Epithelial cell of proximal tubule (primary cell): Measurements from ENCODE around the gene FBXL19. TPM values are rescaled to one million over a fixed set of nuclear protein-coding genes. Genes with fewer than 3 reads are reported as not detected.
"Not testable (repeated sequence)": the region's sequence is repeated elsewhere in the genome, so short reads cannot be mapped to it uniquely, and the experiment has no call there.

Experiments used
- DNase-seq: peaks from one replicate; pipeline ENCODE4 v3.0.0-alpha.2; 2011; ENCODE audit warnings: low read depth
- H3K4me3 ChIP-seq: 2 replicates; pipeline ENCODE4 v1.5.1; 2011; ENCODE audit warnings: low read depth, mild to moderate bottlenecking, low read length
- total RNA-seq: library from RNA; depleted of rRNA; stranded (reverse); fragments of >200 nt; gene quantifications from 2 replicates; pipeline ENCODE4 v1.2.3, GENCODE V29; 2015
- TF ChIP-seq, protein P1 (sequence below): conservative IDR thresholded peaks from 2 replicates; pipeline ENCODE4 v1.5.1; 2012; ENCODE audit warnings: low read depth, mild to moderate bottlenecking, low read length

FBXL19 gene
- total RNA-seq, 1 donor from 2014 or later, result 65.3 TPM

DNA sequence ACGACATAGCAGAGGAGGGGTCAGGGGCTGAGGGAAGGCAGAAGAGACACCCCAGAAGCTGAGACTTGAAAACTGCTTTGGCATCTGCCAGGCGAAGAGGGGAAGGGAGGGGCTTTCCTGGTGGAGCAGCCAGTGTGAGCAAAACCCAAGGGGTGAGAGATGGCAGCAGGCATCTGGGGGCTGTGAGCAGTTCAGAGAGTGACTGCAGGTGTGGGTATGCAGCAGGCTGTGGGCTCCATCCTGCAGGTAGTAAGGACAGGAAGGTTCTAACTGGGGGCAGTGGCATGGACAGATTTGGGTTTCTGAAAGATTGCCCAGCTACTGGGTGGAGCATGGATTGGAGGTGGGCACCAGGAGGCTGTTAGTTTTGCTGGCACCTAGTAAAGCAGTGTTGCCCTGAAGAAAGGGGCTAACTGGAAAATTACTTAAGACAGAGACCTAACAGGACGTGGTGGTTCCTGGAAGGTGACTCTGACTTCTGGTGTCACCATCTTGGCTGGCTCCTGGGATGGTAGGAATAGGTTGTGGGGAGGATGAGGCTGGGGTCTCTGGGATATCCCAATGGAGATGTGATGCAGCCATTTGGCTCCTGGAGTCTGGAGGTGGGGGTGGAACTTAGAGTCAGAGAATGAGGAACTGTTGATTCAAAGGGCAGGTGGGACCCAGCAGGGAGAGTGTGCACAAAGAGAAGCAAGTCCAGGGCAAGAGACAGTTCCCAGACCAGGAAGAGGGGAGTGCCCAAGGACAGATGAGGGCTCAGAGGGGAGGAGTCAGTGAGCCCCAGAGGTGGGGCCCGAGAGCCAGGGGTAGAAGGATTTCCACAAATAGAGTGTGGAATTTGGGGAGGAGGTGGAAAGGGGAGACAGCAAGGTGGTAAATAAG, 40.7 kb upstream of the FBXL19 start:
- no peak for DNase-seq
- no peak overlapping the region for H3K4me3 ChIP-seq
- TF ChIP-seq, protein P1, sequence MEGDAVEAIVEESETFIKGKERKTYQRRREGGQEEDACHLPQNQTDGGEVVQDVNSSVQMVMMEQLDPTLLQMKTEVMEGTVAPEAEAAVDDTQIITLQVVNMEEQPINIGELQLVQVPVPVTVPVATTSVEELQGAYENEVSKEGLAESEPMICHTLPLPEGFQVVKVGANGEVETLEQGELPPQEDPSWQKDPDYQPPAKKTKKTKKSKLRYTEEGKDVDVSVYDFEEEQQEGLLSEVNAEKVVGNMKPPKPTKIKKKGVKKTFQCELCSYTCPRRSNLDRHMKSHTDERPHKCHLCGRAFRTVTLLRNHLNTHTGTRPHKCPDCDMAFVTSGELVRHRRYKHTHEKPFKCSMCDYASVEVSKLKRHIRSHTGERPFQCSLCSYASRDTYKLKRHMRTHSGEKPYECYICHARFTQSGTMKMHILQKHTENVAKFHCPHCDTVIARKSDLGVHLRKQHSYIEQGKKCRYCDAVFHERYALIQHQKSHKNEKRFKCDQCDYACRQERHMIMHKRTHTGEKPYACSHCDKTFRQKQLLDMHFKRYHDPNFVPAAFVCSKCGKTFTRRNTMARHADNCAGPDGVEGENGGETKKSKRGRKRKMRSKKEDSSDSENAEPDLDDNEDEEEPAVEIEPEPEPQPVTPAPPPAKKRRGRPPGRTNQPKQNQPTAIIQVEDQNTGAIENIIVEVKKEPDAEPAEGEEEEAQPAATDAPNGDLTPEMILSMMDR, result no peak

DNA sequence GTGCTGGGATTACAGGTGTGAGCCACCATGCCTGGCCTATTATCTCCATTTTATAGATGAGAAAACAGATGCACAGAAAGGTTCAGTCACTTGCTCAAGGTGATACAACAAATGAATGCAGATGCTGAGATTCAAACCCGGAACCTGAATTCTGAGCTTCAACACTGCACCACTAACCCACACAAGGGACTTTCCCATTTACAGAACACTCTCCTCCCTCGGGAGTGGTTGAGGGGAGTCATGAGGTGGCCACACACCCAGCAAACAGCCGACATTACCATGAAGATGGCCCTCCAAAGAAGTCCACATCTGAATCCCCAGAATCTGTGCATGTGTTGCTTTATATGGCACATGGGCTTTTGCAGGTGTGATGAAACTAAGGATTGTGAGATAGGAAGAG, 38.6 kb upstream of the FBXL19 start:
- no peak for DNase-seq
- TF ChIP-seq, protein P1, result no peak
- H3K4me3 ChIP-seq, result no peak overlapping the region

DNA sequence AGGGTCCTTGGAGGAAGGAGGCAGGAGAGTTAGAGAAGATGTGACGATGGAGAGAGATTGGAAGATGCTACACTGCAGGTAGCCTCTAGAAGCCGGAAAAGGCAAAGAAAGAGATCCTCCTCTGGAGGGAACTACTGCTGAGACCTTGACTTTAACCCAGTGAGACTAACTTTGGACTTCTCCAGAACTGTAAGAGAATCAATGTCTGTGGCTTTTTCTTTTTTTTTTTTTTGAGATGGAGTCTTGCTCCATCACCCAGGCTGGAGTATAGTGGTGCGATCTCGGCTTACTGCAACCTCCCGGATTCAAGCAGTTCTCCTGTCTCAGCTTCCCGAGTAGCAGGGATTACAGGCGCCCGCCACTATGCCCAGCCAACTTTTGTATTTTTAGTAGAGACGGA, 38.2 kb upstream of the FBXL19 start:
- TF ChIP-seq, protein P1, result no peak
- no peak overlapping the region for H3K4me3 ChIP-seq
- no peak for DNase-seq

DNA sequence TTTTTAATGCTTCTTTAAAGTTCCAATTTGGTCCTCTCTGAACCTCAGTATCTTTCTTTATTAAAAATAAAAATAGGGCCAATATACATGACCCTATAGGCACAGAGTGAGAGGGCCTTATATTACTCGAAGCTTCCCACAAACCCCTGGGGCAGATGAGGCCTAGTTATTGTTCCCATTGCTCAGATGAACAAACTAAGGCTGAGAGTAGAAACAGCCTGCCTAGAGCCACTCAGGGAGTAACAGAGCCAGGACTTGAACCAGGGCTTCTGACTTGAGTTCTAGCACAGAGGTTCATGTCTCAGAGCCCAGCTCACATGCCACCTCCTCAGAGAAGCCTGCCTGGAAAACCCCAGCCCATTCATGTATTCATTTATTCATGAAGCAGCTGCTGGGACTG, 37.2 kb upstream of the FBXL19 start:
- DNase-seq, result no peak

DNA sequence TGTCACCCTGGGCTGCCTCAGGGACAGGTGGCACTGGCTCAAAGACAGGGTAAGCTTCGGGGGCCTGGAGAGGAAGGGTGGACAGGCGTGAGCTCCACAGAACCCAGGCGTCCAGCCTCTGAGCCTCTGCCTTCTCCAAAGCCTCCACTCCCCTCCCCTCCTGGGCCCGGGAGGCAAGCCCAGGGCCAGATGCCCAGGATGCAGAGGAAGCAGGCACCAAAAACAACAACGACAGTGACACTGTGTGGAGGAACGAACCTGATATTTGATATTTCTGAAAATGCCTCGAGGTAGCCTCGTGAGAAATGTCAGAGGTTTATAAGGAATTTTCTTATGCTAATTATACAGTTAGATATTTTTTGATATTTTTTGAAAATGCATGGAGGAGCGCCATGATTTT, 35.4 kb upstream of the FBXL19 start:
- no peak for DNase-seq
- TF ChIP-seq, protein P1, result no peak
- no peak overlapping the region for H3K4me3 ChIP-seq

More for the DNA sequence above, 37.2 kb upstream of the FBXL19 start:
- no peak overlapping the region for H3K4me3 ChIP-seq
- TF ChIP-seq, protein P1, result no peak

DNA sequence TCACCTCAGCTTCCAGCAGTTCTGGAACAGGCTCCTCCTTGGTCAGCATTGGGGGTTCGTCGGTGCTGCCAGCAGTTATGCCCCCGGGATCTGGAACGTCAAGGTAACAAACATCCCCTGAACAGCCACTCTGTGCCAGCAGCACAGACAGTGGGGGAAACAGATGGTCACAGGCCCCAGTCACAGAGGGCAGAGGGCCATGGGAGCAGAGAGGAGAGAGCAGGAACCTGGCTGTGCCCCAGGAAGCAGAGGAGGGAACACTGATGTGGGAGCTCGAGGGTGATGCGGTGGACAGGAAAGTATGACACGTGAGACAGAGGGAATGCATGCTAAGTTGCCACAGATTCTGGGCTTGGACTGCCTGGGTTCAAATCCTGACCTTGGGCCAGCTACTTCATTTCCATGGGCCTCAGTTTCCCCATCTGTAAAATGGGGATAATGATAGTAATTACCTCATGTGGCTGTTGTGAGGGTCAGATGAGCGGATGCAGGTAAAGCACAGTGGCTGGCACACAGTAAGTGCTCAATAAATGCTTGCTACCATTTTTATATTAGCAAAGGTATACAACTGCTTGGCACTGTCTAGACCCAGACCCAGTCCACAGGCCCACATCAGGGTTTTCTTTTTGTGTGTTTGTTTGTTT, 34.4 kb upstream of the FBXL19 start:
- TF ChIP-seq, protein P1, result no peak
- no peak for DNase-seq

DNA sequence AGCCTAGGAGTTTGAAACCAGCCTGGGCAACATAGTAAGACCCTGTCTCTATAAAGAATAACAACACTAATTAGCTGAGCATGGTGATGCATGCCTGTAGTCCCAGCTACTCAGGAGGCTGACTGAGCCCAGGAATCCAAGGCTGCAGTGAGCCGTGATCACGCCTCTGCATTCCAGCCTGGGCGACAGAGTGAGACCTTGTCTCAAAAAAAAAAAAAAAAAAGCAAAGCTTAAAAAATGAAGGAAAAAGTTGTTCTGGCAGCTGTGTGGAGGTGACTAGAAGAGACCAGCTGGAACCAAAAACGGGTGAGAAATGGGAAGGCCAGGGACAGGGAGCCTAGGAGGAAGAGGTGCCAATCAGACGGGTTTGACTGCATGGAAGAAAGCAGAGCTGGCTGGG, 33.7 kb upstream of the FBXL19 start:
- no peak for DNase-seq
- no peak overlapping the region for H3K4me3 ChIP-seq
- TF ChIP-seq, protein P1, result no peak

More for the DNA sequence above, 34.4 kb upstream of the FBXL19 start:
- no peak overlapping the region for H3K4me3 ChIP-seq

DNA sequence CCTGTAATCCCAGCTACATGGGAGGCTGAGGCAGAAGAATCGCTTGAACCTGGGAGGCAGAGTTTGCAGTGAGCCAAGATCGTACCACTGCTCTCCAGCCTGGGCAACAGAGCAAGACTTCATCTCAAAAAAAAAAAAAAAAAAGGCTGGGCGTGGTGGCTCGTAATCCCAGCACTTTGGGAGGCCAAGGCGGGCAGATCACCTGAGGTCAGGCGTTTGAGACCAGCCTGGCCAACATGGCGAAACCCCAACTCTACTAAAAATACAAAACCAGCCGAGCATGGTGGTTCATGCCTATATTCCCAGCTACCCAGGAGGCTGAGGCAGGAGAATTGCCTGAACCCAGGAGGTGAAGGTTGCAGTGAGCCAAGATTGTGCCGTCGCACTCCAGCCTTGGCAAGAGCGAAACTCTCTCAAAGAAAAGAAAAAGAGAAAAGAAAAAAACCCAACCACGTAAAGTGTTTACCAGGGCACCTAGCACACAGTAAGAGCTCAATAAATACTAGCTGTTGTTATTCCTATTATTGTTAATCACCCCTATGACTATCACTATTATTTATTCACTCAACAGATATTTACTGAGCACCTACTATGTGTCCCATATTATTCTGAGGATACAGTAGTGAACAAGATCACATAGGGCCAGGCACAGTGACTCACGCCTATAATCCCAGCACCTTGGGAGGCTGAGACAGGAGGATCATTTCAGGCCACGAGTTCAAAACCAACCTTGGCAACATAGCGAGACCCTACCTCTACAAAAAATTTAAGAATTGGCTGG, 32.1 kb upstream of the FBXL19 start:
- not testable (repeated sequence) for DNase-seq, H3K4me3 ChIP-seq
